ENCODE data around the gene SUSD2. TPM values are rescaled to one million over a fixed set of nuclear protein-coding genes. Genes with fewer than 3 reads are reported as not detected.

The SUSD2 gene
- total and polyA plus RNA-seq, 2 experiments from 2014 or later, result 9.7 to 10.8 TPM

DNA sequence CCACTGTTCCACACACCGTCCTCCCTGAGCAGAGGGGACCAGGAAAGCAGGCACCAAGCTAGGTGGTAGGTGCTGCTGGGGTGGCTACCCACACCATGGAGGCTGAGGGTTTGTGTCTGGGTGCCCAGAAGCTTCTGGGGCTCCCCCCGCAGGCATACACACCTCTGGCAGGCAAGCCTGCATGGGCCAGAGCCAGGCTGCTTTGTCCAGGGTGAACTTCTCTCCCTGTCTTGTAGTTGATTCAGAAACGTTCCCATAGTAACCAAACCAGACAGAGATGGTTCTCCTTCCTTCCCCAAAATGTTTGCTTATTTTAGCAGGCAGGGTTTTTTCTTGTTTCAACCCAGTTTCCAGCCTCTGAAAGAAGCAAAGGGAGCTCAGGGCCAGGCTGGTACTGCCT lies 40.9 kb upstream of the SUSD2 start:
- Histone ChIP-seq H4K20me1 (ENCODE audit: insufficient read depth, poor library complexity, severe bottlenecking) (no peaks in the 10 kb centered on the region), H3K4me2 (no peak overlapping the region), H3K9me2 (replicated peaks; ENCODE audit: insufficient read depth) (no peaks in the 10 kb centered on the region), H3K9me3 (ENCODE audit: low read depth) (no peaks in the 10 kb centered on the region), H3K27me3 (no peaks in the 10 kb centered on the region), H3K79me2 (peaks cover 3% of the 10 kb centered on the region), H3K4me3 (no peak overlapping the region), H3K36me3 (replicated peaks; ENCODE audit: insufficient read depth, low read depth) (no peaks in the 10 kb centered on the region), H2AFZ (no peak overlapping the region), H3K4me1 (ENCODE audit: insufficient read depth) (peaks cover 20% of the 10 kb centered on the region), H3K27ac (no peak overlapping the region)
- TF ChIP-seq EZH2phosphoT487 (IDR thresholded peaks at IDR 0.05; ENCODE audit: low read depth, severe bottlenecking, unreplicated experiment), result no peak
- TF ChIP-seq, protein P1, sequence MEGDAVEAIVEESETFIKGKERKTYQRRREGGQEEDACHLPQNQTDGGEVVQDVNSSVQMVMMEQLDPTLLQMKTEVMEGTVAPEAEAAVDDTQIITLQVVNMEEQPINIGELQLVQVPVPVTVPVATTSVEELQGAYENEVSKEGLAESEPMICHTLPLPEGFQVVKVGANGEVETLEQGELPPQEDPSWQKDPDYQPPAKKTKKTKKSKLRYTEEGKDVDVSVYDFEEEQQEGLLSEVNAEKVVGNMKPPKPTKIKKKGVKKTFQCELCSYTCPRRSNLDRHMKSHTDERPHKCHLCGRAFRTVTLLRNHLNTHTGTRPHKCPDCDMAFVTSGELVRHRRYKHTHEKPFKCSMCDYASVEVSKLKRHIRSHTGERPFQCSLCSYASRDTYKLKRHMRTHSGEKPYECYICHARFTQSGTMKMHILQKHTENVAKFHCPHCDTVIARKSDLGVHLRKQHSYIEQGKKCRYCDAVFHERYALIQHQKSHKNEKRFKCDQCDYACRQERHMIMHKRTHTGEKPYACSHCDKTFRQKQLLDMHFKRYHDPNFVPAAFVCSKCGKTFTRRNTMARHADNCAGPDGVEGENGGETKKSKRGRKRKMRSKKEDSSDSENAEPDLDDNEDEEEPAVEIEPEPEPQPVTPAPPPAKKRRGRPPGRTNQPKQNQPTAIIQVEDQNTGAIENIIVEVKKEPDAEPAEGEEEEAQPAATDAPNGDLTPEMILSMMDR (IDR thresholded peaks at IDR 0.05; ENCODE audit: poor library complexity), result no peak
- no peak for TF ChIP-seq EZH2 (IDR thresholded peaks at IDR 0.05; ENCODE audit: borderline replicate concordance)
- DNase-seq (ENCODE audit: low spot score), result no peak
- whole genome bisulfite sequencing (ENCODE audit: low lambda C conversion rate, missing lambda C conversion rate), result 89% methylated on average over 3 of the region's 3 CpGs

GRCh38 chr22:24141586-24141985 lies 39.7 kb upstream of the SUSD2 start:
- Histone ChIP-seq H3K4me3 (no peak overlapping the region), H2AFZ (no peak overlapping the region), H3K9me2 (replicated peaks; ENCODE audit: insufficient read depth) (no peaks in the 10 kb centered on the region), H3K4me2 (no peak overlapping the region), H3K4me1 (ENCODE audit: insufficient read depth) (peaks cover 32% of the 10 kb centered on the region), H4K20me1 (ENCODE audit: insufficient read depth, poor library complexity, severe bottlenecking) (no peaks in the 10 kb centered on the region), H3K9me3 (ENCODE audit: low read depth) (no peaks in the 10 kb centered on the region), H3K79me2 (peaks cover 3% of the 10 kb centered on the region), H3K27me3 (no peaks in the 10 kb centered on the region), H3K36me3 (replicated peaks; ENCODE audit: insufficient read depth, low read depth) (no peaks in the 10 kb centered on the region), H3K27ac (no peak overlapping the region)
- no peak for DNase-seq (ENCODE audit: low spot score)
- 89% methylated on average over 2 of the region's 2 CpGs for WGBS (ENCODE audit: low lambda C conversion rate, missing lambda C conversion rate)
- no peak for TF ChIP-seq EZH2phosphoT487 (IDR thresholded peaks at IDR 0.05; ENCODE audit: low read depth, severe bottlenecking, unreplicated experiment)
- TF ChIP-seq EZH2 (IDR thresholded peaks at IDR 0.05; ENCODE audit: borderline replicate concordance), result no peak
- TF ChIP-seq, protein P1 (IDR thresholded peaks at IDR 0.05; ENCODE audit: poor library complexity), result no peak

DNA sequence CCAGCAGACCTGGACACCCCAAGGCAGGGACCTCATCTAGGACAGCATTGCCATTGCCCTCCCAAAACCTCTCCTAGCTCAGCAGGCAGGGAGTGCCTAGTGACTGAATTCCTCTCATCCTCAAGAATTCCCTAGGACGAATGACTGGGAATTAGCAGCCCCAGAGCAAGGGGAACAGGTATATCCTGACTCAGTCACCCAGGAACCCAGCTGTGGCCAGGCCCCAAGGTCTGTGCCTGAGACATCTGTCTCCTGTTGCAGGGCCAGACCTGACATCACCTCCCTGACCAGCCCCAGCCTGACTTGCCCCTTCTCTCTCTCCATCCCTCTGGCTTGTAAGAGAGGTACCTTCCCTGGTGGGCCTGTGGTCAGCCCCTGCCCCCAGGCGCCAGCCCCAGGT lies 39.0 kb upstream of the SUSD2 start:
- no peaks in the 10 kb centered on the region for H3K36me3 ChIP-seq (replicated peaks; ENCODE audit: insufficient read depth, low read depth)

More for the DNA sequence above, 39.0 kb upstream of the SUSD2 start:
- H3K4me1 ChIP-seq (ENCODE audit: insufficient read depth), result peaks cover 37% of the 10 kb centered on the region
- peaks cover 3% of the 10 kb centered on the region for H3K79me2 ChIP-seq
- H4K20me1 ChIP-seq (ENCODE audit: insufficient read depth, poor library complexity, severe bottlenecking), result no peaks in the 10 kb centered on the region
- no peaks in the 10 kb centered on the region for H3K9me2 ChIP-seq (replicated peaks; ENCODE audit: insufficient read depth)
- 90% methylated on average over 2 of the region's 2 CpGs for WGBS (ENCODE audit: low lambda C conversion rate, missing lambda C conversion rate)
- H3K4me3 ChIP-seq, result no peak overlapping the region
- no peaks in the 10 kb centered on the region for H3K27me3 ChIP-seq
- DNase-seq (ENCODE audit: low spot score), result no peak
- TF ChIP-seq, protein P1 (IDR thresholded peaks at IDR 0.05; ENCODE audit: poor library complexity), result no peak
- TF ChIP-seq EZH2phosphoT487 (IDR thresholded peaks at IDR 0.05; ENCODE audit: low read depth, severe bottlenecking, unreplicated experiment) (no peak), EZH2 (IDR thresholded peaks at IDR 0.05; ENCODE audit: borderline replicate concordance) (no peak)
- no peak overlapping the region for H3K27ac ChIP-seq
- no peaks in the 10 kb centered on the region for H3K9me3 ChIP-seq (ENCODE audit: low read depth)
- no peak overlapping the region for H2AFZ ChIP-seq
- H3K4me2 ChIP-seq, result no peak overlapping the region
